RWPE1 (cell line): ENCODE results near the gene ENTPD1.

Source experiments
- CTCF ChIA-PET: fragments of 350-600 bp; sonication (Branson Sonifier 250); formaldehyde crosslinking; extraction: SDS; loops from one replicate; lab custom pipeline; 2021; lab: Yijun Ruan, JAX
- POLR2A ChIA-PET: fragments of 400-600 bp; formaldehyde crosslinking; extraction: SDS; loops from one replicate; lab custom pipeline; 2020; ENCODE audit warnings: antibody characterized with exemption; ENCODE audit not compliant: low non-redundant PET; lab: Yijun Ruan, JAX
- DNase-seq: peaks from one replicate; pipeline ENCODE4 v3.0.0; 2012; ENCODE audit warnings: low spot score
- H3K27ac ChIP-seq: fragments of 450-650 bp; 2 replicates; pipeline ENCODE4 v1.5.1; 2017
- CTCF ChIP-seq: fragments of 450-650 bp; conservative IDR thresholded peaks from 2 replicates; pipeline ENCODE4 v1.5.1; 2017; ENCODE audit warnings: low read depth, mild to moderate bottlenecking

Gene ENTPD1

GRCh38 chr10:95830044-95830443 is 74.1 kb downstream of the ENTPD1 start:
- CTCF ChIA-PET, result interaction anchor here (0.5 kb wide), 1 partner anchor 136 kb away, joined by 3 read pairs; no protein-coding TSS in a partner anchor

GRCh38 chr10:95831076-95831475 is 75.1 kb downstream of the ENTPD1 start:
- DNase-seq, result no peak
- ChIA-PET CTCF (interaction anchor here (0.7 kb wide), 1 partner anchor 93 kb away, joined by 3 read pairs; no protein-coding TSS in a partner anchor), POLR2A (no interaction called here)
- H3K27ac ChIP-seq, result no peak overlapping the region
- no peak for TF ChIP-seq CTCF

More at GRCh38 chr10:95830044-95830443, 74.1 kb downstream of the ENTPD1 start:
- POLR2A ChIA-PET, result no interaction called here
- no peak for DNase-seq
- no peak overlapping the region for H3K27ac ChIP-seq
- TF ChIP-seq CTCF, result no peak

GRCh38 chr10:95831515-95831914 is 75.6 kb downstream of the ENTPD1 start:
- CTCF ChIA-PET, result no interaction called here
- POLR2A ChIA-PET, result no interaction called here
- no peak overlapping the region for H3K27ac ChIP-seq
- TF ChIP-seq CTCF, result no peak
- DNase-seq, result no peak

- TF ChIP-seq CTCF, result no peak
- no peak overlapping the region for H3K27ac ChIP-seq
- ChIA-PET CTCF (no interaction called here), POLR2A (no interaction called here)
- no peak for DNase-seq
Observed at GRCh38 chr10:95832216-95833041, 76.5 kb downstream of the ENTPD1 start.

- CTCF ChIA-PET, result no interaction called here
- POLR2A ChIA-PET, result no interaction called here
- TF ChIP-seq CTCF, result no peak
- DNase-seq, result no peak
- no peak overlapping the region for H3K27ac ChIP-seq
Observed at GRCh38 chr10:95833042-95833610, 77.2 kb downstream of the ENTPD1 start.

- no peak overlapping the region for H3K27ac ChIP-seq
- CTCF ChIA-PET, result no interaction called here
- POLR2A ChIA-PET, result no interaction called here
- no peak for DNase-seq
- TF ChIP-seq CTCF, result no peak
Observed at GRCh38 chr10:95834406-95834805, 78.4 kb downstream of the ENTPD1 start.
